Stimulated activated CD4-positive, alpha-beta T cell treated with anti-CD3 and anti-CD28 coated beads, Interleukin-2, amount 100 ng/mL, for 4 hours (primary cell): Measurements from ENCODE around the gene ACTA2.
A peak's percentile ranks its signal among the peaks of the same experiment; 100 is the strongest.
"Not testable (repeated sequence)": the region's sequence is repeated elsewhere in the genome, so short reads cannot be mapped to it uniquely, and the experiment has no call there.

ENCODE experiments used
- DNase-seq: peaks from one replicate; pipeline ENCODE4 v3.0.0-alpha.2; 2020; ENCODE audit warnings: low read depth

Gene ACTA2

GRCh38 chr10:88949912-88950837 is 2.4 kb downstream of the ACTA2 start:
- no peak for DNase-seq

- DNase-seq = no peak
These were observed 3.5 kb downstream of the ACTA2 start for GRCh38 chr10:88949051-88949450.

- DNase-seq = no peak
These were observed 5.5 kb downstream of the ACTA2 start for GRCh38 chr10:88946965-88947590.

DNA sequence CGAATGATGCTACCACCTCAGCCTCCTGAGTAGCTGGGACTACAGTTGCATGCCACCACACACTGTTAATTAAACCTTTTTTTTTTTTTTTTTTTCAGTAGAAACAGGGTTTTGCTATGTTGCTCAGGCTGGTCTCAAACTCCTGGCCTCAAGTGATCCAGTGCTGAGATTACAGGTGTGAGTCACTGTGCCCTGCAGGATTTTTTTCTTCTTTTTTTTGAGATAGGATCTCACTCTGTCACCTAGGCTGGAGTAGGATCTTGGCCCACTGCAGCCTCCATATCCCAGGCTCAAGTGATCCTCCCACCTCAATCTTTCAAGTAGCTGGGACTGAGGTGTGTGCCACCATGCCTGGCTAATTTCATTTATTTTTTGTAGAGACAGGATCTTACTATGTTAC is 6.4 kb downstream of the ACTA2 start:
- DNase-seq = no peak

DNA sequence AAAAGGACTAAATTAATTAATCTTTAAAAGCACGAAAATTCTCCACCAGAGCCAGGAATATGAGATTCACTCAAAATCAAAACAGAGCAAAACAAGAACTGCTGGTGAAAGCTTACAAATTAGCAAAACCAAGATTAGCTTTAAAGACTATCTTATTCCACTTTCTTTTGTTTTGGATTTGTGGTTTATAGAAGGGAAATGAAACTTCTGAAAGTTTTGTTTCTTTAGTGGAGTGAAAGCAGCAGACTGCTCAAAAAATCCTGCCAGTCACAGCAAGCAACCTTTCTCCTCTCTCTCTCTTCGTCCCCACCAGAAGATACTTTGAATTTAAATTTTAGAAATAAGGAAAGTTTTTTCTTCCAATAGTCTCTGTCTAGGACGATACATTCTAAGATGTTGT is 7.8 kb downstream of the ACTA2 start:
- no peak for DNase-seq

GRCh38 chr10:88943778-88944177 is 8.8 kb downstream of the ACTA2 start:
- no peak for DNase-seq

DNA sequence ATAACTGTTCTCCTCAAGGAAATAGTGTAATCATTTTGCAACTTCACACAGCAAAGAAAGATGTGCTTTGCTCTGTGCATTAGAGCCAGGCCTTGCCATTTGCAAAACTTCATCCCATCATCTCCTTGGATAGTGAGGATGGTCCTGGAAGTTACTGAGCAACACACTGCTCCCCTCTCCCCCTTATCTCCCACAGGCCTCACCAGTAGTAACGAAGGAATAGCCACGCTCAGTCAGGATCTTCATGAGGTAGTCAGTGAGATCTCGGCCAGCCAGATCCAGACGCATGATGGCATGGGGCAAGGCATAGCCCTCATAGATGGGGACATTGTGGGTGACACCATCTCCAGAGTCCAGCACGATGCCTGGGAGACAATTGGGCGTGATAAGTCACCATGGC is 11.5 kb downstream of the ACTA2 start:
- no peak for DNase-seq

DNA sequence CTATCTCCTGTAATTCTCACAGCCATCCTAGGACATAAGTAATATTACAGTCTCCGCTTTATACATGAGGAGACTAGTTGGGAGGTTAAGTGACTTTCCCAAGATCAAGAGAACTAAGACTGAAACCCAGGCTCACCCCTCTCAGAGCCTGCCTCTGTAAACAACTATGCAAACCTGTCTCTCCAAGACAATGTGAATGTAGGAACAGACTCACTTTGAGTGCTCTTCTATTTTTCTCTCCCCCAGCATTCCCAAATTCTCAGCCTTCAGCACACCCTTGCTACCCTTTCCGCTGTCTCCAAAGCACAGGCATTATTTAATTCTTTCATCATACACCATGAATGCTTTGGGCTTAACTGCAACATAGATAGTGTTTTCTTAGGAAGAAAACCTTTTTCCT is 13.6 kb downstream of the ACTA2 start:
- DNase-seq = no peak

- DNase-seq = no peak
These were observed 14.5 kb downstream of the ACTA2 start for GRCh38 chr10:88938039-88938438.

DNA sequence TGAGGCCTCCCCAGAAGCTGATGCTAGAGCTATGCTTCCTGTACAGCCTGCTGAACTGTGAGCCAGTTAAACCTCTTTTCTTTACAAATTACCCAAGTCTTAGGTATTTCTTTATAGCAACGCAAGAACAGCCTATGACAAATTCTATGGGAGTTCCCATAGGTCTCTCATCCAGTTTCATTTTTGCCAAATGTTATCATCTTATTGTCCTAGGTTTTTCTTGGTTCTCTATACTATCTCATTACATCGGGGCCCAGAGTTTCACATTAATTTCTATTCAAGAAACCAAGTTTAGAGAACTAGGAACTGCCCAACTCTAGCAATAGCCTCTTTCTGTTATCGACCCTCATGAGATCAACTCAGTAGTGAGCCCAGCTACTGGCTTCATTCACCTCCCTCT is 15.9 kb downstream of the ACTA2 start:
- no peak for DNase-seq

GRCh38 chr10:88934900-88935672 is 17.5 kb downstream of the ACTA2 start:
- DNase-seq = peak; percentile 64

GRCh38 chr10:88933564-88933963 is 19.0 kb downstream of the ACTA2 start:
- DNase-seq = no peak

- DNase-seq = peak; percentile 12
These were observed 19.9 kb downstream of the ACTA2 start for GRCh38 chr10:88932539-88933256.

- DNase-seq = not testable (repeated sequence)
These were observed 20.5 kb downstream of the ACTA2 start for GRCh38 chr10:88932029-88932428.

DNA sequence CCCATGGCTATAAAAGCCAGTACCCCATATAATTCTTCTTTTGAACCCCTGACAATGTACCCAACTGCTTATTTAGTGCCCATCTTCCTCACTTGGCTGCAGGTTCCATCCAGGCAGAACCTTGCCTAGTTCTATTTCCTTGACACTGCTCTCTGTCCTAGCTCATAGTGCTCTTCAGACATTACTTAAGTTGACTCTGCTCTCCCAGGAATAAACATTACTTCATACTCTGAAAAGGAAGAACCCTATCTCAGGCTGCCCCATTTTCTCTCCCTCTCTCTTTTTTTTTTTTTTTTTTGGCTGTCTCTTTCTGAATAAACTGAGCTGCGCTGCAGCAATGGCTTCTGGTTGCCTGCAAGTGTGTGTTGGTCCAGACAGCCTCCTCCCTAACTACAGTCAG is 21.0 kb downstream of the ACTA2 start:
- DNase-seq = no peak

- DNase-seq = no peak
These were observed 24.3 kb downstream of the ACTA2 start for GRCh38 chr10:88928254-88928653.

DNA sequence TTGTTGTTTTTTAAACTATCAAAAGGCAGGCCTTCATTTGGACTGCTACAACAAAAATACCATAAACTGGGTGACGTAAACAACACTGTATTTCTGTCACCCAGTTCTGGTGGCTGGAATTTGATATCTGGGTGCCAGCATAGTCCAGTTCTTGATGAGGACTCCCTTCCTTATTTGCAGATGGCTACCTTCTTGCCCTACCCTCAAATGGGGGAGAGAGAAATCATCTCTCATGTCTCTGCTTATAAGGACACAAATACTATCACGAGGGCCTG is 25.2 kb downstream of the ACTA2 start:
- DNase-seq = no peak

DNA sequence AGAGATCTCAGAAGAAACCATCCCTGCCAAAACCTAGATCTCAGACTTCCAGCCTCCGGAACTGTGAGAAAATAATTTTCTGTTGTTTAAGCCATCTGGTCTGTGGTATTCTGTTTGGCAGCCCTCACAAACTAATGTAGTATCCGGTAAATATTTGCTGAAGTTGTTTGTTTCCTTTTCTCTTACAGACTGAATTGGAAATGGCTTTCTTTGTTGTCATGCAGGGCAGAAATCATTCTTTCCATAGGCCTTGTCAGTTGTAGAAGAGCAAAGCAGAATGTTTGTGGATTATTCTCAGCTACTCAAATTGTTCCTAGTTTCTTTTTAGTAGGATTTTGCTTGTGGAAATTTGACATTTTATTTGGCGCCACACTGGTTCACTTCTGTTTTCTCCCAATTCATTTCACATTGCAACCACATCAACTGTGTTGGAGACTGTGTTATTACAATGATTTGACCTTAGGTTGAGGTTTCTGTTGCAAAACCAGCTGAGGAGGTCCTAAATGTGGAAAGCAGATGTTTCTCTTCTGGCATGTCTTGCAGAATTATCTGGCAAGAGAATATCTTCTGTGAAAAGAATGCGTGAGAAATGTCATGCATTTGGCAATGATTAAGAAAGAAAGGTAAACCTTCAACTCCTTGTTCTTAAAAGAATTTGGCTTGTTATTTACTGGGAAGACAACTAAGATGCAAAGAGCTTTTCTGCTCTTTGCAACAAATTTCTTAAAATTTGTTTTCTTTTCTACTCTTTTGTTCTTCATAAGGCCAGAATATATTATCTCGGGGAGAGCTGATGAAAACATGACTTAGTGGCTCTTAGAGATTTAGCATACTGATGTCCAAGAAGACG is 25.8 kb downstream of the ACTA2 start:
- no peak for DNase-seq

DNA sequence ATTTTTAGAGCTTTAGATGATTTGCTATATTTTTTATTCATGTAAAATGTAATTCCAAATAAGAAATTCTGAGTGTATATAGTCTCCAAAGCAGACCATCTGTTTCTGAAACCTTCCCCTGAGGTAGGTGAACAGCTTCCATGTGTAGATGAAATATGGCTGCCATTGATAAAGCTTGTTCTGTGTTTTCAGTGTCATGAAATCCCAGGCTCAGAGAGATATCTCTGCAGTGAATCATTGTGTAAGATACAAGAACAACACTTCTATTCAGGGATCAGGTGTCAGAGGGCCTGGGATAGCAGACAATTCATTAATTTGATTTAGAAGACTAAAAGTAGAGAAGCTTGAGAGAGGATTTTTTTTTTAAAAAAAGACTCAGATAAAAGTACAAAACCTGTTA is 29.1 kb downstream of the ACTA2 start:
- no peak for DNase-seq

DNA sequence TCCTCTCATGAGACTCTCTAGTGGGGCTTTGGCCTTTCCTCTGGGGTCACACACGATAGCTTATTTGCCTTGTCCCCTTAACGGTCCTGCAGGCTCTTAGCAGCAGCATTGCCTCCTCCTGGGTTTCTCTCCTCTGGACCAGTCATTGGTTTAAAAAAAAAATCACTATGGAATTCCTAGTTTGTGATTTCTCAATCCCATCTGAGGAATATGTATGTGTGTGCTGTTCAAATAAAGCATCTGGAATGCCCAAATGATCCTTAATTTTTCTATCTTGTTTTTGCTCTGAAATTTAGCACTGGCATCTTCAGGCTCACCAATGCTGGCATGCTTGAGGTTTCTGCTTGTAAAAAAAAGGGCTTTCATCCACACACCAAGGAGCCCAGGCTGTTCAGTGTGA is 30.5 kb downstream of the ACTA2 start:
- DNase-seq = no peak

- DNase-seq = no peak
These were observed 31.5 kb downstream of the ACTA2 start for GRCh38 chr10:88920986-88921593.
